Heart left ventricle (tissue), 13 donors: ENCODE results near the gene TRAF2.

Source experiments
- CTCF ChIP-seq, 12 donors: fragments of 200-600 bp; sonication (generic) in 4 of 12; IDR thresholded peaks; one replicate each; pipeline versions ENCODE4 v1.5.0 to v1.8.0; 2018 to 2022; ENCODE audit warnings: antibody characterized with exemption in 12 of 12, mild to moderate bottlenecking in 5 of 12
- POLR2A ChIP-seq, 2 donors: fragments of 450-650 bp; IDR thresholded peaks; one replicate each; pipeline ENCODE4 v1.6.1; 2017; ENCODE audit warnings: antibody characterized with exemption in 2 of 2, mild to moderate bottlenecking in 2 of 2, moderate library complexity in 2 of 2
- donor health status: ischemic (EF 13 %, LVEDD 7.1; RV severe dilation, severe dysfunction).
- donor health status: DM: no; HTN: yes; CAD: no.
- donor health status: DM: no; HTN: no; CAD: no.
- donor health status: ischemic (EF 25% LVEDD 6.9; RV normal size, moderate dysfunction).
- donor health status: ischemic (EF 25% LVEDD 5.7; RV mildly dilated, moderate dysfunction).
- donor health status: ischemic (EF 35%, LVEDD 5.7; RV mildly dilated, moderate dysfunction).
- donor health status: nonischemic (EF 11% LVEDD 7.7; RV severe dilation, severe dysfunction).
- donor health status: DM: yes; HTN: yes; CAD: no.
- donor health status: PGD.
- donor health status: ischemic (EF 29% LVEDD 5.4; RV normal size, mild dysfunction).
- donor health status: nonischemic (EF 23%, LVEDD 6.1; RV moderate dilation, normal function).

GRCh38 chr9:136865041-136865767, 21.1 kb upstream of the TRAF2 start:
- TF ChIP-seq CTCF (IDR thresholded peaks at IDR 0.05) = no peak
- TF ChIP-seq POLR2A (IDR thresholded peaks at IDR 0.05) = no peak
